ENCODE data around the gene ELFN1.

ELFN1 gene

GRCh38 chr7:1707756-1708595 is 37.9 kb downstream of the ELFN1 start:
- Histone ChIP-seq H3K4me3 (ENCODE audit: low read length) (no peak overlapping the region), H3K27me3 (ENCODE audit: insufficient read depth, low read length) (peaks cover 13% of the 10 kb centered on the region), H3K36me3 (ENCODE audit: insufficient read depth, low read length) (no peaks in the 10 kb centered on the region), H3K9me3 (ENCODE audit: insufficient read depth, low read depth, low read length) (peaks cover 6% of the 10 kb centered on the region), H3K27ac (ENCODE audit: low read depth, low read length) (no peak overlapping the region), H3K4me1 (ENCODE audit: insufficient read depth, low read length) (peaks cover 16% of the 10 kb centered on the region), H3K9ac (ENCODE audit: low read depth, low read length) (no peak overlapping the region)
- 83% methylated on average over 17 of the region's 17 CpGs for WGBS

GRCh38 chr7:1708596-1709251 is 38.6 kb downstream of the ELFN1 start:
- Histone ChIP-seq H3K27ac (ENCODE audit: low read depth, low read length) (no peak overlapping the region), H3K4me3 (ENCODE audit: low read length) (no peak overlapping the region), H3K4me1 (ENCODE audit: insufficient read depth, low read length) (peaks cover 15% of the 10 kb centered on the region), H3K36me3 (ENCODE audit: insufficient read depth, low read length) (no peaks in the 10 kb centered on the region), H3K9me3 (ENCODE audit: insufficient read depth, low read depth, low read length) (peaks cover 6% of the 10 kb centered on the region), H3K9ac (ENCODE audit: low read depth, low read length) (no peak overlapping the region), H3K27me3 (ENCODE audit: insufficient read depth, low read length) (peaks cover 10% of the 10 kb centered on the region)
- WGBS = 91% methylated on average over 17 of the region's 17 CpGs

DNA sequence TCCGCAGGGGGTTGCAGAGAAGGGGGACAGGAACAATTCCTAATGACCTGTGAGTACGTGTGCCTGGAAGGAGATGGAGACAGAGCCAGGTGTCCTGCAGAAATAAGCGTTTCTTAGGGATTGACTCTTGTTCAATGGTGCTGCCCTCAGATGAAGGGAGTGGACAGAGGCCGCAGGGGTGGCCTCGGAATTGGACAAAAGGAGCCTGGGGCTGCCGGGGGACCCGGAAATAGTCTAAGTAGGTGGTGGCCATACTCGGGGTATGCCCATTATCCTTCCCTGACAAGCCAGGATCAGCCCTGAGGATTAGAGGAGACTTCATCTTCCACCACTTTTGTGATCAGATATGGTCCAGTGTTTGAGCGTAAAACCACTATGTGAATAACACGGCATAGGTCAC is 39.2 kb downstream of the ELFN1 start:
- Histone ChIP-seq H3K36me3 (ENCODE audit: insufficient read depth, low read length) (no peaks in the 10 kb centered on the region), H3K4me1 (ENCODE audit: insufficient read depth, low read length) (peaks cover 15% of the 10 kb centered on the region), H3K9me3 (ENCODE audit: insufficient read depth, low read depth, low read length) (peaks cover 6% of the 10 kb centered on the region), H3K4me3 (ENCODE audit: low read length) (no peak overlapping the region), H3K27me3 (ENCODE audit: insufficient read depth, low read length) (peaks cover 5% of the 10 kb centered on the region; the same call in 1 of the 2 replicates), H3K9ac (ENCODE audit: low read depth, low read length) (no peak overlapping the region), H3K27ac (ENCODE audit: low read depth, low read length) (no peak overlapping the region)
- 97% methylated on average over 10 of the region's 10 CpGs for WGBS

- Histone ChIP-seq H3K9ac (ENCODE audit: low read depth, low read length) (no peak overlapping the region), H3K4me3 (ENCODE audit: low read length) (no peak overlapping the region), H3K27ac (ENCODE audit: low read depth, low read length) (no peak overlapping the region), H3K27me3 (ENCODE audit: insufficient read depth, low read length) (no peaks in the 10 kb centered on the region), H3K4me1 (ENCODE audit: insufficient read depth, low read length) (peaks cover 11% of the 10 kb centered on the region), H3K36me3 (ENCODE audit: insufficient read depth, low read length) (no peaks in the 10 kb centered on the region), H3K9me3 (ENCODE audit: insufficient read depth, low read depth, low read length) (peaks cover 6% of the 10 kb centered on the region)
- WGBS = 90% methylated on average over 4 of the region's 4 CpGs
Measured at GRCh38 chr7:1709900-1710299, 39.8 kb downstream of the ELFN1 start.

DNA sequence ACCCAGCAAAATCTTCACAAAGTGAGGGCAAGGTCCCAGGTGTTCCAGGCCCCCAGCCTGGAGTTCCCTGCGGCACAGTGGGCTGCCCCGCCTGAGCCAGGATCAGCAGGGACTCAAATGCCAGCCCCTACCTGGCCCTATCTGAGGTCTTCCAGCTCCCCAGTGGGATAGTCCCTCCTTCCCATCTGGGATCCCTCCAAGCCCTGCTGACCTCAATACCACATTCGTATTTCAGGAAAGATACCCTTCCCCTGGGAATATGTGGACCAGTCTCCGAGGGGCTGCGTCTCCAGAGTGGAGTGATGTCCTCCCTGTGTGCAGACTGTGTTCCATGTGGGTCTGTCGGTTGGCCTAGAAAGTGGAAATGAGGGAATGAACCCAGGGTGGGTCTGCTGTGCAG is 40.9 kb downstream of the ELFN1 start:
- Histone ChIP-seq H3K9ac (ENCODE audit: low read depth, low read length) (no peak overlapping the region), H3K4me3 (ENCODE audit: low read length) (no peak overlapping the region), H3K4me1 (ENCODE audit: insufficient read depth, low read length) (peaks cover 11% of the 10 kb centered on the region), H3K27ac (ENCODE audit: low read depth, low read length) (no peak overlapping the region), H3K27me3 (ENCODE audit: insufficient read depth, low read length) (no peaks in the 10 kb centered on the region), H3K36me3 (ENCODE audit: insufficient read depth, low read length) (no peaks in the 10 kb centered on the region), H3K9me3 (ENCODE audit: insufficient read depth, low read depth, low read length) (peaks cover 6% of the 10 kb centered on the region)
- 82% methylated on average over 6 of the region's 6 CpGs for WGBS

DNA sequence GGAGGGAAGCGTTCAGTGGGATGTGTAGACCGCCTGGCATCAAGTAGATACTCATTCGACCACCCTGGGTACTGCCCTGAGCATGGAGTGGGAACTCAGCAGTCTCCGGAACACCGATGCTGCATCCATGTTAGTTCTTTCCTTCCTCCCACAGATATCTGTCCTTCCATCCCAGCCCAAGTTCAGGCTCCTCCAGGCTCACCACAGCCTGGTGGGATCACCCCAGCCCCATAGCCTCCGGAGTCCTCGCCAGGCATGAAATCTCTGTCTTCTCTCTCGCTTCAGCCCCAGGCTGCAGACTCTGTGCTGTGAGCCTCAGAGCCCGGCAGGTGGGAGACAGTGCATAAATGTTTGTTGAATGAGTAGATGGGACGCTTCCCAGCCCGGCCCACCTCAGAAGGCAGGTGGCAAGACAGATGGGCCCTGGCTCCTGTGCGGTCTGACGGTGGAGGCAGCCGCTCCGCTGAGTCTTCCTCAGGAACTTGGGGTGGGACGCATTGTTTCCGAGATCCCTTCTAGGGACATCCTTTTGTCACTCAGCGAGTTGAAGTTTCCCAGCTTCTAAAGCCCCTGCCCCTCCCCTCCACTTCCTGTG is 42.9 kb downstream of the ELFN1 start:
- no peaks in the 10 kb centered on the region for H3K27me3 ChIP-seq (ENCODE audit: insufficient read depth, low read length)
- no peaks in the 10 kb centered on the region for H3K36me3 ChIP-seq (ENCODE audit: insufficient read depth, low read length)
- H3K9me3 ChIP-seq (ENCODE audit: insufficient read depth, low read depth, low read length) = peaks cover 6% of the 10 kb centered on the region
- H3K4me1 ChIP-seq (ENCODE audit: insufficient read depth, low read length) = peaks cover 11% of the 10 kb centered on the region
- 55% methylated on average over 18 of the region's 18 CpGs for WGBS
- H3K9ac ChIP-seq (ENCODE audit: low read depth, low read length) = no peak overlapping the region
- peak overlapping the region; percentile 43; the same call in 1 of the 2 replicates for H3K27ac ChIP-seq (ENCODE audit: low read depth, low read length)
- H3K4me3 ChIP-seq (ENCODE audit: low read length) = no peak overlapping the region

DNA sequence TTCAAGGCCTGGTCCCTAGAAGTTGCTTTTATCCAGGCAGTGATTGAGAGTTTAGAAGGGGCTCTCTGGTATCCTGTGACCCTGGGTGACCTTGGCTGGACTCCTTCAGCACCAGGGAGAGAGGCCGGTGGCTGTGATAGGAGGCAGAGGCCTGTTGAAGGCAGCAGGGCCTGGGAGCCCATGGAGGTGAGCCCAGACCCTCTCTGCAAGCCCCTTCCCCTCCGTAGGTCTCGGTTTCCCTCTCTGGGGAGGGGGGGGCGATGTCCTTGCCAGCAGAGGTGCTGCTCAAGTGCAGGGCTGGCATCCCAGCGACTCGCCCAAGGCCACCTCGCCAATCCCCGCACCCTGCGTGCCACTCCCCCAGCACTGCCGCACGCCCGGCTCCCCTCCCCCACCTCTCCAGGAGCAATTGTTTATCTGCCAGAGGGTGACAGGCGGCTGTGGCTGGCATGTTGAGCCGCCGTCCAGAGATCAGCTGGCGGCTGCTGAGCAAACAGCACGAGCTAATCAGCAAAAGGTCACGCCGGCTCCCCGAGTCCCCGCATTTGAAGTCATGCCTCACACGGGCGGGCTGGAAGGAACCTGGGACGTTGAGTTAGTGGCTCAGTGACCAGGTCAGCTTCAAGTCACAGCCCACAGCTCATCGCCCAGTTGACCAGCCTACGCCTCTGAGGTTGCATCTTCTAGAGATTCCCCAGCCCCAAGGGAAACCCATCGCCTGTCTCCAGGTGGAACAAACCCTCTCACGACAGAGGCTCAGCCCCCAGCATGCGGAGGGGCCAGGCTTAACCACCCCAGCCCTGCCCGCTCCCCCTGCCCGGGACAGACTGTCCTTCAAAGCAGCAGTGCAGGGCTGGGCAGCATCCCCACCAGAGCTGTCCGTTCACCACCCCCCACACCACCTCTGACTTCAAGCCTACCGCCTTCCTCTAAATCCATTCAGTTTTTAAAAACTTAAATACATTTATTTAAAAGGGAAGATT is 43.7 kb downstream of the ELFN1 start:
- peaks cover 11% of the 10 kb centered on the region for H3K4me1 ChIP-seq (ENCODE audit: insufficient read depth, low read length)
- H3K27me3 ChIP-seq (ENCODE audit: insufficient read depth, low read length) = no peaks in the 10 kb centered on the region
- no peak overlapping the region for H3K4me3 ChIP-seq (ENCODE audit: low read length)
- H3K27ac ChIP-seq (ENCODE audit: low read depth, low read length) = peak overlapping the region; percentile 43; the same call in 1 of the 2 replicates
- H3K9me3 ChIP-seq (ENCODE audit: insufficient read depth, low read depth, low read length) = peaks cover 6% of the 10 kb centered on the region
- no peak overlapping the region for H3K9ac ChIP-seq (ENCODE audit: low read depth, low read length)
- no peaks in the 10 kb centered on the region for H3K36me3 ChIP-seq (ENCODE audit: insufficient read depth, low read length)
- 44% methylated on average over 31 of the region's 33 CpGs for WGBS

DNA sequence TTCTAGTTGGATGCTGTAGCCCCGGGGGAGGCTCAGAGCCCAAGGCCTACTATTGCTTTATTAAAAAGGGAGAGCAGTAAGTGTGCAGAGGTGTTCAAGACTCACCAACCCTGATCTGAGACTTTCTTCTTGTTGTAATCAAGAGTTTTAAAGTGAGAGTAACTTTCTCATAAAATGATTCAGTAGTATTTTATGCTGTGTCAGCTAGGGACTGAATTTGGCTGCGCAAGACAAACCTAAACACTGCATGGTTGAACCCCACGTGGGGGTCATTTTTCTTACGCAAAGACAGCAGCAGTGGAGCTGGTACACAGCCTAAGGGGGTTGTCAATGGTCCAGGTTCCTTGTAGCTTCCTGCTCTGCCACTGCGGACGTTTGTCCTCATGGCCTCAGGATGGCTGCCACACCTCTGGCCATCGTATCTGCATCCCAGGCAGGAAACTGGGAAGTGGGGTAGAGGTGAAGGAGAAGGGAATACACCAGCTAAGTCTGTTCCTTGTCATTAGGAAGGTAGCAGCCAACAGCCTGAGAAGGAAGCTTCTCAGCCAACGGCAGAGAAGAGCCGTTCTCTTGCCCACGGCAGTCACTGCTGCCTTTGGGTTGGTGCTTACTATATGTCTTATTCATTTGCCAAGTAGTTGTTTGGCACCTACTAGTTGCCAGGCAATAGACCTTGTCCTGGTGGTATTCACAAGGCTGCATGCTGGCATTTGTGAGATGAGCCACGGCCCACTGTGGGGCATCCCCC is 44.7 kb downstream of the ELFN1 start:
- H3K27ac ChIP-seq (ENCODE audit: low read depth, low read length) = no peak overlapping the region
- no peak overlapping the region for H3K9ac ChIP-seq (ENCODE audit: low read depth, low read length)
- H3K27me3 ChIP-seq (ENCODE audit: insufficient read depth, low read length) = no peaks in the 10 kb centered on the region
- H3K36me3 ChIP-seq (ENCODE audit: insufficient read depth, low read length) = no peaks in the 10 kb centered on the region
- H3K4me3 ChIP-seq (ENCODE audit: low read length) = no peak overlapping the region
- 91% methylated on average over 11 of the region's 11 CpGs for WGBS
- peaks cover 11% of the 10 kb centered on the region for H3K4me1 ChIP-seq (ENCODE audit: insufficient read depth, low read length)
- peaks cover under 1% of the 10 kb centered on the region; the same call in 1 of the 2 replicates for H3K9me3 ChIP-seq (ENCODE audit: insufficient read depth, low read depth, low read length)

GRCh38 chr7:1715331-1715625 is 45.2 kb downstream of the ELFN1 start:
- H3K9ac ChIP-seq (ENCODE audit: low read depth, low read length) = no peak overlapping the region
- no peak overlapping the region for H3K27ac ChIP-seq (ENCODE audit: low read depth, low read length)
- no peaks in the 10 kb centered on the region for H3K36me3 ChIP-seq (ENCODE audit: insufficient read depth, low read length)
- H3K9me3 ChIP-seq (ENCODE audit: insufficient read depth, low read depth, low read length) = no peaks in the 10 kb centered on the region
- H3K27me3 ChIP-seq (ENCODE audit: insufficient read depth, low read length) = no peaks in the 10 kb centered on the region
- no peak overlapping the region for H3K4me3 ChIP-seq (ENCODE audit: low read length)
- WGBS = 83% methylated on average over 5 of the region's 5 CpGs
- H3K4me1 ChIP-seq (ENCODE audit: insufficient read depth, low read length) = peaks cover 11% of the 10 kb centered on the region

DNA sequence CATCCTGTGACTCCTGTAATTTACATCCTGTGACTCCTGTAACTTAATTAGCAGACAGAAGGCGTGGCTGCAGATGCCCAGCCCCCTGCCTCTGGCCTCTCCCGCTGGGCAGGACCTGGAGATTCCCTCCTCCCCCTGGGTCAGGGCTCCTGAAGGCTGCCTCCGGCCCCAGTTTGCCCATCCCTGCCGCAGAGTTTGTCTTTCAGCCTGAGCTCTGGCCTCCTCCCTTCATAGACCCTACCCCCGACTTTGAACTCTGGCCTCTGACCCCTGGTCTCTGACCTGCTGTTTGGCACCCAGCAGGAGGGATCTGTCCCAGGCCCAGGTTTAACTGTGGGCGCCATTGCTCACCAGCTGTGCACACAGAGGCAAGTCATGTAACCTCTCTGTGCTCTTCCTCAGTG is 45.6 kb downstream of the ELFN1 start:
- H3K27me3 ChIP-seq (ENCODE audit: insufficient read depth, low read length) = no peaks in the 10 kb centered on the region
- H3K4me1 ChIP-seq (ENCODE audit: insufficient read depth, low read length) = peaks cover 11% of the 10 kb centered on the region
- 51% methylated on average over 6 of the region's 6 CpGs for WGBS

More for the DNA sequence above, 45.6 kb downstream of the ELFN1 start:
- Histone ChIP-seq H3K27ac (ENCODE audit: low read depth, low read length) (no peak overlapping the region), H3K9me3 (ENCODE audit: insufficient read depth, low read depth, low read length) (no peaks in the 10 kb centered on the region), H3K4me3 (ENCODE audit: low read length) (no peak overlapping the region), H3K36me3 (ENCODE audit: insufficient read depth, low read length) (no peaks in the 10 kb centered on the region), H3K9ac (ENCODE audit: low read depth, low read length) (no peak overlapping the region)

Measured in HUES64 (cell line).